Breast epithelium (tissue), 3 donors: Measurements from ENCODE around the gene ZBTB4.

Source experiments
- CTCF ChIP-seq, 3 donors: fragments of 450-650 bp; IDR thresholded peaks; one replicate each; pipeline ENCODE4 v1.5.1; 2016 to 2017; ENCODE audit warnings: antibody characterized with exemption in 3 of 3, mild to moderate bottlenecking in 3 of 3, moderate library complexity in 3 of 3
- POLR2A ChIP-seq: fragments of 450-650 bp; IDR thresholded peaks from one replicate; pipeline ENCODE4 v1.6.1; 2016; ENCODE audit warnings: antibody characterized with exemption, mild to moderate bottlenecking, moderate library complexity
- POLR2AphosphoS5 ChIP-seq, 3 donors: sonication (generic); formaldehyde crosslinking; IDR thresholded peaks; one replicate each; pipeline ENCODE4 v1.6.1; 2017; ENCODE audit warnings: antibody characterized with exemption in 3 of 3

DNA sequence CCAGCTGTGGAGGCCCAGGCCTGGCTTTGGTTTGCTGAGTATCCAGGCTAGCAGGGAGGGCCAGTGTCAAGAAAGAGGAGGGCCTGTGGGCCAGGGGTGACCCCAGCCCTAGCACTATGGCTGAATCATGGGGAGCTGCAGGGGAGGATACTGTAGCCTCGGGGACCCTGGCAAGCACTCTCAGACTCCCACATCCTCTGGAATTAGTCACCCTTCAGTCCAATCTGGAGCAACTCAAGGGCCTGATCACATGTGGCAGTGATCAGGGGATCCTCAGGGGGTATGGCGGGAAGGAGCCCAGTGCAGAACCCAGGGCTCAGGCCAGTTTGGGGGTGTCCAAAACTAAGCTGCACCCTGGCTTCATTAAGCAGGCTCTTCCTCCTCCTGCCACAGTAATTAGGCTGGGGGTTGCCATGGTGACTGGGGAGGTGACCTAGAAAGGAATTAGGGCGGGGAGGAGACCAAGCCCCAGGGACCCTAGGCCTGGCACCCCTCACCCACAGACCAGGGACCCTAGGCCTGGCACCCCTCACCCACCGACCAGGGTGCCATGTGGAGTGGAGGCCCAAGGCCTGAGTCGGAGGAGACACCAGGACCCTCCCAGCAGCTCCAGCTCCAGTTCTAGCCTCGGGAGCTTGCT lies 66.0 kb downstream of the ZBTB4 start:
- no peak for TF ChIP-seq POLR2AphosphoS5 (IDR thresholded peaks at IDR 0.05)
- TF ChIP-seq POLR2A = no peak
- TF ChIP-seq CTCF (IDR thresholded peaks at IDR 0.05) = no peak
